Esophagus squamous epithelium (tissue), 4 donors: ENCODE results near the gene ZMYND8.

ENCODE experiments used
- POLR2A ChIP-seq, 4 donors: fragments of 450-650 bp; IDR thresholded peaks; one replicate each; pipeline ENCODE4 v1.6.1; 2017; ENCODE audit warnings: antibody characterized with exemption in 4 of 4, mild to moderate bottlenecking in 4 of 4, moderate library complexity in 3 of 4
- TF ChIP-seq, protein P1 (sequence below), 6 experiments: fragments of 450-650 bp in 4 of 6; fragments of 200-600 bp in 2 of 6; sonication (generic) in 2 of 6; IDR thresholded peaks; one replicate each; pipeline ENCODE4 v1.5.1; 2016 to 2019; ENCODE audit warnings: antibody characterized with exemption in 6 of 6, mild to moderate bottlenecking in 4 of 6, moderate library complexity in 4 of 6

DNA sequence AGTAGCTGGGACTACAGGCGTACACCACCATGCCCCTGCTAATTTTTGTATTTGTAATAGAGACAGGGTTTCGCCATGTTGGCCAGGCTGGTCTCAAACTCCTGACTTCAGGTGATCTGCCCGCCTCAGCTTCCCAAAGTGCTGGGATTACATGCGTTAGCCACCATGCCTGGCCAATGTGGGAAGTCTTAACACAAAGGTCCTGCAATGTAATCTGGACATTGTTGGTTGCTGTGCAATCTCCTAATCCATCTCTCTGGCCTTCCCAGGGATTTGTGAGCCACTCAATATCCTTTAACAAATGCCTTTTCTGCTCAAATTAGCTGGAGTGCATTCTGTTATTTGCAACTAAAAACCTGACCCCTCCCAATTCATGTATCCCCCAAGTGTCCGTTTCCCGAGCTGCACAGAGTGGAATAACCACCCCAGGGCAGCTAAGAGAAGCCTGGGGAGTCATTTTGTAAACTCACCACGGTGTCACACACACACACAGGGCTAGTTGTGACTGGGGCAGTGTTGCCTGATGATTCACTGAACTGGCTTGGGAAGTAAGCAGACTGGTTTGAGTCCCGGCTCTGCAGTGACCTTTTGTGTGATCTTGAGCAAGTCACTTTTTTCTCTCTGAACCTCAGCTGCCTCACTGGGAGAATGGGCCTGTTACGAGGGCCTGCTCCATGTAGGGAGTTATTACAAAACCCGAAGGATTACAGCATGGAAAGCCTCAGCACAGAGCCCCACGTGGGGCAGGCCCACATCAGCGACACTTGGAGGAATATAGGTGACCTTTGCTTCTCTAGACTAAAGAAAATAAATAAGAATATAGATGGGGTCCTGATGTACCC, 152.3 kb downstream of the ZMYND8 start:
- no peak for TF ChIP-seq POLR2A (IDR thresholded peaks at IDR 0.05)
- TF ChIP-seq, protein P1, sequence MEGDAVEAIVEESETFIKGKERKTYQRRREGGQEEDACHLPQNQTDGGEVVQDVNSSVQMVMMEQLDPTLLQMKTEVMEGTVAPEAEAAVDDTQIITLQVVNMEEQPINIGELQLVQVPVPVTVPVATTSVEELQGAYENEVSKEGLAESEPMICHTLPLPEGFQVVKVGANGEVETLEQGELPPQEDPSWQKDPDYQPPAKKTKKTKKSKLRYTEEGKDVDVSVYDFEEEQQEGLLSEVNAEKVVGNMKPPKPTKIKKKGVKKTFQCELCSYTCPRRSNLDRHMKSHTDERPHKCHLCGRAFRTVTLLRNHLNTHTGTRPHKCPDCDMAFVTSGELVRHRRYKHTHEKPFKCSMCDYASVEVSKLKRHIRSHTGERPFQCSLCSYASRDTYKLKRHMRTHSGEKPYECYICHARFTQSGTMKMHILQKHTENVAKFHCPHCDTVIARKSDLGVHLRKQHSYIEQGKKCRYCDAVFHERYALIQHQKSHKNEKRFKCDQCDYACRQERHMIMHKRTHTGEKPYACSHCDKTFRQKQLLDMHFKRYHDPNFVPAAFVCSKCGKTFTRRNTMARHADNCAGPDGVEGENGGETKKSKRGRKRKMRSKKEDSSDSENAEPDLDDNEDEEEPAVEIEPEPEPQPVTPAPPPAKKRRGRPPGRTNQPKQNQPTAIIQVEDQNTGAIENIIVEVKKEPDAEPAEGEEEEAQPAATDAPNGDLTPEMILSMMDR (IDR thresholded peaks at IDR 0.05): no peak
